HG02885 (cell line): ENCODE data around the gene IKBKG.
"Not testable (repeated sequence)": the region's sequence is repeated elsewhere in the genome, so short reads cannot be mapped to it uniquely, and the experiment has no call there.

Experiments
- ATAC-seq: cut with Tn5 transposase; IDR thresholded peaks from one replicate; pipeline ENCODE4 v1.9.1; 2021; ENCODE audit warnings: mild to moderate bottlenecking; ENCODE audit not compliant: unreplicated experiment, poor library complexity

The IKBKG gene

DNA sequence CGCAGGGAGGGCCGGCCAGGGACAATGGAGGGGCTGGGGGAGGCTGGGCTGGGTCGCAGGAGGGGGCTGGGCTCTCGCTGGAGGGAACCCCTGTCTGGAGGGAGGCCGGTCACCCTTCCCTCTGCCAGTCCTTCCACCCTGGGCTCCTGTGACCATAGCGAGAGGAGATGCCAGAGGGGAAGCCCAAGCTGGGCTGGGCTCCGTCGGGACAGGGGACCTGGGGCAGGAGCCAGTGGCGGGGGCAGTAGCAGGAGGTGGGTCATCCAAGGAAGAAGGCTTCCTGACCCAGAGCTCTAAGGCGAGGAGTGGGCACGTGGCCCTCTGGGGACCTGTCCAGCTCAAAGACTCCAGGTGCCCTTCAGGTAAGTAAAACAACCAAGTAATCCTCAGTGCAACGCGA lies 54.8 kb downstream of the IKBKG start:
- no peak for ATAC-seq

- no peak for ATAC-seq
Measured at GRCh38 chrX:154602766-154603437, 55.5 kb downstream of the IKBKG start.

DNA sequence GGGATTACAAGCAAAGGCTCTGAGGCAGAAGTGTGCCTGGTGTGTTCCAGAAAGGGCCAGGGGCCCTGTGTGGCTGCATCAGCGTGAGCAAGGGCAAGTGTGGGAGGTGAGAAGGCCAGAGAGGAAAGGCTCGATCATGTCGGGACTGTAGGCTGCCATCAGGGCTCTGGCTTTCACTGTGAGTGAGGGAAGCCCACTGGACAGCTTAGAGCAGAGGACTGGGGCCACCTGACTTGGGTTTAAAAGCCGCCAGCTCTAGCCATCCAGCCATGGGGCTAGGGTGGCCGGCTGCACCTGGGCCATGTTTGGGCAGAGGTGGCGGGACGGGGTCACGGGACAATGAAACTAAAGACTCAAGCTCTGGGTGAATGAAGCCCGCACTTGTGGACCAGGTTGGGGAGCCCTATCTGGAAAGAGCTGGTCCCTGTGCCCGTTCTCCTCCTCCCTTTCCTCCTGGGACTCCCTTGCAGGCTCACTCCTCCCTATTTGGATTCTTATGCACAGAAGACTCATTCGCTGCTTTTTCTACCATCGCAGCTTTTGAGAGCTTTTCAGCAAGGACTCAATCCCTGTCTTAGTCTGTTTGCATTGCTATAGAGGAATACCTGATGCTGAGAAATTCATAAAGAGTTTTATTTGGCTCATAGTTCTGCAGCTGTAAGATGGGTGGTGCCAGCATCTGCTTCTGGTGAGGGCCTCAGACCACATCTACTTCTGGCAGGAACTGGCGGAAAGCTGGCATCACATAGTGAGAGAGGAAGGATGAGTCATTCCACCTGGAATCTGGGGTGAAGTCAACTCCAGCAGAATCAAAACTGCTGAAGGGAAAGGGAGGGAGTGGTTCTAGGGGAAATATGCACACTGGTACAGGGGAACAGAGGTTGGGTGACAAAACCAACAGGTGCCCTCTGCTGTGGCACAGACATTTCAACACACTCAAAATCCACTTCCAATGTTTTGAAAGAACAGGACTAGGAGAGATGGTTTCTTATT lies 56.3 kb downstream of the IKBKG start:
- no peak for ATAC-seq

- ATAC-seq: no peak
Measured at GRCh38 chrX:154605566-154605965, 58.1 kb downstream of the IKBKG start.

DNA sequence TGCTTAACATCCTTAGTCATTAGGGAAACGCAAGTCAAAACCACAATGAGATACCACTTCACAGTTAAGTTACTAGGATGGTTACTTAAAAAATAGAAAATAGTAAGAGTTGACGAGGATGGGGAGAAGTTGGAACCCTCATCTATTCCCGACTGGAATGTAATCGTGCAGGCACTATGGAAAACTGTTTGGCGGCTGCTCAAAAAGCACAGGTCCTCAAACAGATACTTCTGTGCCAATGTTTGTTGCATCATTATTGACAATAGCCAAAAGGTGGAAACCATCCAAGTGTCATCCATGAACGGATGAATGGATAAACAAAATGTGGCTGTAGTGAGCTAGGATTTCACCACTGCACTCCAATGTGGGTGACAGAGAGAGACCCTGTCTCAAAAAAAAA lies 60.0 kb downstream of the IKBKG start:
- no peak for ATAC-seq

DNA sequence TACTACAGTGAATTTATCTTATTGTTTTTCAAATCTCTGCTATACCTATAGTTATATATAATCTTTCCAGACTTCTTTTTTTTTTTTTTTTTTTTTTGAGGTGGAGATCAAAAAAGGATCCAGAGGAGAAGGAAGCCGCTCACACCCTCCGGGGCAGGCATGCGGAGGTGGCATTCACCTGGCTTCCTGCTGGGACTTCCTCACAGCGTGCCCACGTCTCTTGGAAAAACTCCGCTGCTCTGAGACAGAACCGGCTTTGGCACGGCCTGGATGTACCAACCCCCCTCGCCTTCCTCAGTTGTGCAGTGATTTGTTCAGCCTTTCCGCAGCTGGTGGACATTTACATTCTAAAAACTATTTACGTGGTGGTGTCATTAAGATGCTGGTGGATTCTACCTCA lies 60.6 kb downstream of the IKBKG start:
- ATAC-seq: not testable (repeated sequence)

GRCh38 chrX:154608823-154609222 lies 61.4 kb downstream of the IKBKG start:
- not testable (repeated sequence) for ATAC-seq

DNA sequence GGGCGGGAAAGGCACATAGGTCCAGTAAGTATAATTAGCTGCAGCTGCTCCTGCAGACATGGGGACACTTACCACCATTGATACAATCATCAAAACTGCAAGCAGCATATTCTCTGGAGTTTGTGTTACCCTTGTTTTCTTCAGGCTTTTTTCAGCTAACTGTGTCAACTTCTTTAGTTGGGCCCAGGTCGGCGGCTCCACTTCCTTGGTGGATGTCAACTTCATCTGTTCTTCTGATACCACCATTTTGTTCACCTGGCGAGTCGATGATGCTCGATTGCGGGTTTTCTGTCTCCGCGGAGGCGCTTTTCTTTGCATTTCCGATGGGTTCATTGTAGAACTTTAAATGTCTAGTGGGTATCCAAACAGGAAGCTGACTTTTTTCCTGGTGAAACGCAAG lies 63.7 kb downstream of the IKBKG start:
- not testable (repeated sequence) for ATAC-seq

GRCh38 chrX:154613586-154613985 lies 66.2 kb downstream of the IKBKG start:
- ATAC-seq: not testable (repeated sequence)
